GM06990 (cell line): ENCODE results near the gene COL4A5.

Experiments used
- DNase-seq: peaks from one replicate; pipeline ENCODE4 v3.0.0-alpha.2; 2011; ENCODE audit not compliant: insufficient read length; ENCODE audit errors: extremely low read depth
- H3K27me3 ChIP-seq: replicated peaks from 2 replicates; pipeline ENCODE4 v1.6.0; 2011; ENCODE audit warnings: low read length; ENCODE audit not compliant: control insufficient read depth, insufficient read depth
- H3K36me3 ChIP-seq: 2 replicates; pipeline ENCODE4 v1.5.1; 2011; ENCODE audit warnings: low read length; ENCODE audit not compliant: control insufficient read depth, insufficient read depth
- H3K4me3 ChIP-seq: replicated peaks from 2 replicates; pipeline ENCODE4 v1.5.1; 2011; ENCODE audit warnings: low read depth, mild to moderate bottlenecking, control low read depth, low read length
- TF ChIP-seq, protein P1 (sequence below): IDR thresholded peaks from 2 replicates; pipeline ENCODE4 v1.5.1; 2011; ENCODE audit warnings: low read length, control low read depth, mild to moderate bottlenecking, inconsistent platforms; ENCODE audit not compliant: insufficient read depth, poor library complexity, severe bottlenecking

Gene COL4A5

GRCh38 chrX:108399418-108400165, 40.0 kb upstream of the COL4A5 start:
- Histone ChIP-seq H3K27me3 (no peaks in the 10 kb centered on the region), H3K36me3 (no peaks in the 10 kb centered on the region), H3K4me3 (no peak overlapping the region)
- DNase-seq: no peak
- TF ChIP-seq, protein P1, sequence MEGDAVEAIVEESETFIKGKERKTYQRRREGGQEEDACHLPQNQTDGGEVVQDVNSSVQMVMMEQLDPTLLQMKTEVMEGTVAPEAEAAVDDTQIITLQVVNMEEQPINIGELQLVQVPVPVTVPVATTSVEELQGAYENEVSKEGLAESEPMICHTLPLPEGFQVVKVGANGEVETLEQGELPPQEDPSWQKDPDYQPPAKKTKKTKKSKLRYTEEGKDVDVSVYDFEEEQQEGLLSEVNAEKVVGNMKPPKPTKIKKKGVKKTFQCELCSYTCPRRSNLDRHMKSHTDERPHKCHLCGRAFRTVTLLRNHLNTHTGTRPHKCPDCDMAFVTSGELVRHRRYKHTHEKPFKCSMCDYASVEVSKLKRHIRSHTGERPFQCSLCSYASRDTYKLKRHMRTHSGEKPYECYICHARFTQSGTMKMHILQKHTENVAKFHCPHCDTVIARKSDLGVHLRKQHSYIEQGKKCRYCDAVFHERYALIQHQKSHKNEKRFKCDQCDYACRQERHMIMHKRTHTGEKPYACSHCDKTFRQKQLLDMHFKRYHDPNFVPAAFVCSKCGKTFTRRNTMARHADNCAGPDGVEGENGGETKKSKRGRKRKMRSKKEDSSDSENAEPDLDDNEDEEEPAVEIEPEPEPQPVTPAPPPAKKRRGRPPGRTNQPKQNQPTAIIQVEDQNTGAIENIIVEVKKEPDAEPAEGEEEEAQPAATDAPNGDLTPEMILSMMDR: no peak

DNA sequence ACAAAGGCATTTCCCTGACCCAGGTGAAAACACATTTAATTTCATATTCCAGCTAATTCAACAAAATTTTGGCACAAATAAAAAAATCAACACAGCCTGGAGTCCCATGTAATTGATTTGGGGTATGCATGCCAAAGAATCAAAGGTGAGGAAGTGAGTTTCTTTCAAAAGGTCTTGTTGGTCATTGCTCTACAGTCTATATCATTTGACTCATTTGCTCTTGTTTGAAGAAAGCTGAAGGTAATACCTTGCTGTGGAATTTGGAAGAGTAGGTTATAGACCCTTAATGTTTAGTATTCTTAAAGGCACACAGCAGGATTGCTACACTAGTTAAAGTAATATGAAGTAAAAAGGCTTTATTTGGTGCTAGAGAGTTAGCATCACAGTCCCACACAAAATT, 26.9 kb upstream of the COL4A5 start:
- TF ChIP-seq, protein P1: no peak
- H3K36me3 ChIP-seq: no peaks in the 10 kb centered on the region
- DNase-seq: no peak
- no peaks in the 10 kb centered on the region for H3K27me3 ChIP-seq
- H3K4me3 ChIP-seq: no peak overlapping the region

DNA sequence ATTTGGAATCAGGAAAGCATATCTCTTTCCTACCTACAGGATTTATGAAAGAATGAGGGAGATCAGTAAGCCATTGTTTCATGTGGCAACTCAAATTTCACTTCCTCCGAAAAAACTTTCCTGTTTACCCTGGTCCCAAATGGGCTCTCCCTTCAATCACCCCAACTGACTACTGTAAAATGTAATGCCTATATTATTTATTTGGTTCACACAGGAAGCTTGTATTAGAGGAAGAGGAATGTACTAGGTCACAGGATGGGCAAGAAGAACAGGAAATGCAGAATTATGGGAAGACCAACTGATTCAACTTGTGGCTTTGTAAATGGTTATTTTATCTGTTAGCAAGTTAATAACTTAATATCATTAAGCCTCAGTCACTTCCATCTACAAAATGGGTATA, 24.5 kb upstream of the COL4A5 start:
- no peaks in the 10 kb centered on the region for H3K36me3 ChIP-seq
- H3K4me3 ChIP-seq: no peak overlapping the region
- no peaks in the 10 kb centered on the region for H3K27me3 ChIP-seq
- no peak for DNase-seq
- TF ChIP-seq, protein P1: no peak

DNA sequence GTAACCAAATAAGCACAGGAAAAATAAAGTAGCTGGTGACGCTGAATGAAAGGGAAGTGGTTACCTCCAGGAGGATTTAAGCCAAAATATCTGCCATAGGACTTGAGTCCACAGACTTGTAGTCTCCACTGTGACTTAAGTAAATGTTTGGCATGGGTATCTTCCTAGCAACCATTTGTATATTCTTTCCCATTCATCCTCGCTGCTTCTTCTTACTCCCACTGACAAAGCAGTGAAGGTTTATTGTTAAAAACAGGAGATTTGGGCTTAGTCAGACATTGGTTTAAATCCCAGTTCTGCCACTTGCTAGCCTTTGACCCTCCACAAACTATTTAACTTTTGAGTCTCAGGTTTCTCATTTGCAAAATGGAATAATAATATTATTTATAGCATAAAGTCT, 23.7 kb upstream of the COL4A5 start:
- no peaks in the 10 kb centered on the region for H3K27me3 ChIP-seq
- no peak overlapping the region for H3K4me3 ChIP-seq
- TF ChIP-seq, protein P1: no peak
- no peaks in the 10 kb centered on the region for H3K36me3 ChIP-seq
- no peak for DNase-seq

DNA sequence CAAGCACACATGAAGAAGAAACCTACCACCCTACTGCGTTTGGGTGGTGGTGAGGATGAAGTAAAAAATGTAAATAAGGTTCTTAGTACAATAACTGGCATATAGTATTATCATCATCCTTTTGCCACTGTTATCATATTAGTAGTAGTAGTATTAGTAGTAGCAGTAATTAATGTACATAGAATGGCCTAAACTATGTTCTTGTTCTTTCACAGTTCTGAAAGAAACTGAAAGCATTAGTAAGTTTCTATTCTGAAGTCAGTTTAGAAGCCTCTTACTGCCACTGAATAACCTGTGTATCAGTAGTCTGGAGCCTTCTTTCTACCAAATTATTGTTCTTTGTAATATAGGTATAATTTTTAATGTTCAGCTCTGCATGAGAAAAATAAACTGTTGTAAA, 22.4 kb upstream of the COL4A5 start:
- DNase-seq: no peak

More for the DNA sequence above, 22.4 kb upstream of the COL4A5 start:
- H3K4me3 ChIP-seq: no peak overlapping the region
- TF ChIP-seq, protein P1: no peak
- H3K27me3 ChIP-seq: no peaks in the 10 kb centered on the region
- no peaks in the 10 kb centered on the region for H3K36me3 ChIP-seq
